HS-5 (cell line): ENCODE measurements around the gene ARL15.

ENCODE experiments used
- DNase-seq: peaks from one replicate; pipeline ENCODE4 v3.0.0-alpha.2; 2012; ENCODE audit warnings: low read depth

The ARL15 gene

GRCh38 chr5:54315736-54316528, 5.6 kb upstream of the ARL15 start:
- DNase-seq: no peak

- DNase-seq: no peak
Observed at GRCh38 chr5:54313311-54314270, 3.2 kb upstream of the ARL15 start.

- no peak for DNase-seq
Observed at GRCh38 chr5:54312499-54312898, 2.1 kb upstream of the ARL15 start.

GRCh38 chr5:54311176-54311677, 854 bp upstream of the ARL15 start:
- DNase-seq: no peak

GRCh38 chr5:54309691-54310432, 511 bp downstream of the ARL15 start:
- no peak for DNase-seq

GRCh38 chr5:54309276-54309675, 1.1 kb downstream of the ARL15 start:
- DNase-seq: no peak

- DNase-seq: no peak
Observed at GRCh38 chr5:54307583-54307982, 2.8 kb downstream of the ARL15 start.

- no peak for DNase-seq
Observed at GRCh38 chr5:54306893-54307292, 3.5 kb downstream of the ARL15 start.

- no peak for DNase-seq
Observed at GRCh38 chr5:54305737-54306136, 4.6 kb downstream of the ARL15 start.

GRCh38 chr5:54304040-54304439, 6.3 kb downstream of the ARL15 start:
- DNase-seq: no peak

- DNase-seq: no peak
Observed at GRCh38 chr5:54302267-54302687, 8.1 kb downstream of the ARL15 start.

- no peak for DNase-seq
Observed at GRCh38 chr5:54301849-54302248, 8.5 kb downstream of the ARL15 start.

GRCh38 chr5:54301220-54301619, 9.2 kb downstream of the ARL15 start:
- DNase-seq: no peak

GRCh38 chr5:54298947-54299346, 11.4 kb downstream of the ARL15 start:
- no peak for DNase-seq

GRCh38 chr5:54296386-54296785, 14.0 kb downstream of the ARL15 start:
- DNase-seq: no peak

GRCh38 chr5:54295651-54296276, 14.6 kb downstream of the ARL15 start:
- no peak for DNase-seq

- no peak for DNase-seq
Observed at GRCh38 chr5:54294097-54294667, 16.2 kb downstream of the ARL15 start.

- no peak for DNase-seq
Observed at GRCh38 chr5:54292866-54293265, 17.5 kb downstream of the ARL15 start.

GRCh38 chr5:54291498-54291897, 18.9 kb downstream of the ARL15 start:
- no peak for DNase-seq

- no peak for DNase-seq
Observed at GRCh38 chr5:54289769-54290168, 20.6 kb downstream of the ARL15 start.

- DNase-seq: no peak
Observed at GRCh38 chr5:54288568-54289217, 21.7 kb downstream of the ARL15 start.
